Measurements from ENCODE around the gene PDZRN4.

DNA sequence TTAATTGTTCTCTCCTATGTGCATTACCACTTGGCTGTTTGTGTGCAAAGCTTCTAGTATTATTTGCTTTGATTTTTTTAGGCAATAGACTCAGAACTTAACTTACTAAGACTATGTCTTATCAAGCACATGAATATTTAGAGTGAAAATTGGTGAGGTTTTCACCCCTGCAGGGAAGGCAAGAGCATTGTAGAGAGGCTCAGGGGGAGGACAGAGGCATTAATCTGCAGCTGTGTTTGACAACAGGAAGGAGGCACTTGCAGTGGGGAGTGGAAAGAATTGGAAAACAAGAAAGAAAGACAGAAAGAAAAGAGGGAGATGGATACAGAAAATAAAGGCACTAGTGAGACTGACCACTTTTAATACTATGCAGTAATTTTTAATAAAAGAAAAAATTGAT, 431.6 kb downstream of the PDZRN4 start:
- TF ChIP-seq EZH2 (IDR thresholded peaks at IDR 0.05; ENCODE audit: low read depth, unreplicated experiment) (no peak), NANOG (IDR thresholded peaks at IDR 0.05; ENCODE audit: borderline replicate concordance) (no peak), POLR2AphosphoS5 (IDR thresholded peaks at IDR 0.05; ENCODE audit: low read depth) (no peak), JUNB (IDR thresholded peaks at IDR 0.05; ENCODE audit: unreplicated experiment) (no peak), ZNF114 (CRISPR knock-in tag; IDR thresholded peaks at IDR 0.05) (no peak), EZH2phosphoT487 (IDR thresholded peaks at IDR 0.05; ENCODE audit: unreplicated experiment) (no peak), STAT1 (IDR thresholded peaks at IDR 0.05; ENCODE audit: unreplicated experiment) (no peak), CREB1 (CRISPR knock-in tag; IDR thresholded peaks at IDR 0.05; ENCODE audit: low read depth) (no peak), ZNF331 (CRISPR knock-in tag; IDR thresholded peaks at IDR 0.05; ENCODE audit: low read depth) (no peak)
- TF ChIP-seq, protein P1, sequence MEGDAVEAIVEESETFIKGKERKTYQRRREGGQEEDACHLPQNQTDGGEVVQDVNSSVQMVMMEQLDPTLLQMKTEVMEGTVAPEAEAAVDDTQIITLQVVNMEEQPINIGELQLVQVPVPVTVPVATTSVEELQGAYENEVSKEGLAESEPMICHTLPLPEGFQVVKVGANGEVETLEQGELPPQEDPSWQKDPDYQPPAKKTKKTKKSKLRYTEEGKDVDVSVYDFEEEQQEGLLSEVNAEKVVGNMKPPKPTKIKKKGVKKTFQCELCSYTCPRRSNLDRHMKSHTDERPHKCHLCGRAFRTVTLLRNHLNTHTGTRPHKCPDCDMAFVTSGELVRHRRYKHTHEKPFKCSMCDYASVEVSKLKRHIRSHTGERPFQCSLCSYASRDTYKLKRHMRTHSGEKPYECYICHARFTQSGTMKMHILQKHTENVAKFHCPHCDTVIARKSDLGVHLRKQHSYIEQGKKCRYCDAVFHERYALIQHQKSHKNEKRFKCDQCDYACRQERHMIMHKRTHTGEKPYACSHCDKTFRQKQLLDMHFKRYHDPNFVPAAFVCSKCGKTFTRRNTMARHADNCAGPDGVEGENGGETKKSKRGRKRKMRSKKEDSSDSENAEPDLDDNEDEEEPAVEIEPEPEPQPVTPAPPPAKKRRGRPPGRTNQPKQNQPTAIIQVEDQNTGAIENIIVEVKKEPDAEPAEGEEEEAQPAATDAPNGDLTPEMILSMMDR (conservative IDR thresholded peaks at IDR 0.05; ENCODE audit: low read depth in 2 of 2), result no peak
- TF ChIP-seq, protein P2, sequence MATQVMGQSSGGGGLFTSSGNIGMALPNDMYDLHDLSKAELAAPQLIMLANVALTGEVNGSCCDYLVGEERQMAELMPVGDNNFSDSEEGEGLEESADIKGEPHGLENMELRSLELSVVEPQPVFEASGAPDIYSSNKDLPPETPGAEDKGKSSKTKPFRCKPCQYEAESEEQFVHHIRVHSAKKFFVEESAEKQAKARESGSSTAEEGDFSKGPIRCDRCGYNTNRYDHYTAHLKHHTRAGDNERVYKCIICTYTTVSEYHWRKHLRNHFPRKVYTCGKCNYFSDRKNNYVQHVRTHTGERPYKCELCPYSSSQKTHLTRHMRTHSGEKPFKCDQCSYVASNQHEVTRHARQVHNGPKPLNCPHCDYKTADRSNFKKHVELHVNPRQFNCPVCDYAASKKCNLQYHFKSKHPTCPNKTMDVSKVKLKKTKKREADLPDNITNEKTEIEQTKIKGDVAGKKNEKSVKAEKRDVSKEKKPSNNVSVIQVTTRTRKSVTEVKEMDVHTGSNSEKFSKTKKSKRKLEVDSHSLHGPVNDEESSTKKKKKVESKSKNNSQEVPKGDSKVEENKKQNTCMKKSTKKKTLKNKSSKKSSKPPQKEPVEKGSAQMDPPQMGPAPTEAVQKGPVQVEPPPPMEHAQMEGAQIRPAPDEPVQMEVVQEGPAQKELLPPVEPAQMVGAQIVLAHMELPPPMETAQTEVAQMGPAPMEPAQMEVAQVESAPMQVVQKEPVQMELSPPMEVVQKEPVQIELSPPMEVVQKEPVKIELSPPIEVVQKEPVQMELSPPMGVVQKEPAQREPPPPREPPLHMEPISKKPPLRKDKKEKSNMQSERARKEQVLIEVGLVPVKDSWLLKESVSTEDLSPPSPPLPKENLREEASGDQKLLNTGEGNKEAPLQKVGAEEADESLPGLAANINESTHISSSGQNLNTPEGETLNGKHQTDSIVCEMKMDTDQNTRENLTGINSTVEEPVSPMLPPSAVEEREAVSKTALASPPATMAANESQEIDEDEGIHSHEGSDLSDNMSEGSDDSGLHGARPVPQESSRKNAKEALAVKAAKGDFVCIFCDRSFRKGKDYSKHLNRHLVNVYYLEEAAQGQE (IDR thresholded peaks at IDR 0.05; ENCODE audit: unreplicated experiment), result no peak
- TF ChIP-seq, protein P3, sequence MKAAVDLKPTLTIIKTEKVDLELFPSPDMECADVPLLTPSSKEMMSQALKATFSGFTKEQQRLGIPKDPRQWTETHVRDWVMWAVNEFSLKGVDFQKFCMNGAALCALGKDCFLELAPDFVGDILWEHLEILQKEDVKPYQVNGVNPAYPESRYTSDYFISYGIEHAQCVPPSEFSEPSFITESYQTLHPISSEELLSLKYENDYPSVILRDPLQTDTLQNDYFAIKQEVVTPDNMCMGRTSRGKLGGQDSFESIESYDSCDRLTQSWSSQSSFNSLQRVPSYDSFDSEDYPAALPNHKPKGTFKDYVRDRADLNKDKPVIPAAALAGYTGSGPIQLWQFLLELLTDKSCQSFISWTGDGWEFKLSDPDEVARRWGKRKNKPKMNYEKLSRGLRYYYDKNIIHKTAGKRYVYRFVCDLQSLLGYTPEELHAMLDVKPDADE (IDR thresholded peaks at IDR 0.05), result no peak
- TF ChIP-seq, protein P4, sequence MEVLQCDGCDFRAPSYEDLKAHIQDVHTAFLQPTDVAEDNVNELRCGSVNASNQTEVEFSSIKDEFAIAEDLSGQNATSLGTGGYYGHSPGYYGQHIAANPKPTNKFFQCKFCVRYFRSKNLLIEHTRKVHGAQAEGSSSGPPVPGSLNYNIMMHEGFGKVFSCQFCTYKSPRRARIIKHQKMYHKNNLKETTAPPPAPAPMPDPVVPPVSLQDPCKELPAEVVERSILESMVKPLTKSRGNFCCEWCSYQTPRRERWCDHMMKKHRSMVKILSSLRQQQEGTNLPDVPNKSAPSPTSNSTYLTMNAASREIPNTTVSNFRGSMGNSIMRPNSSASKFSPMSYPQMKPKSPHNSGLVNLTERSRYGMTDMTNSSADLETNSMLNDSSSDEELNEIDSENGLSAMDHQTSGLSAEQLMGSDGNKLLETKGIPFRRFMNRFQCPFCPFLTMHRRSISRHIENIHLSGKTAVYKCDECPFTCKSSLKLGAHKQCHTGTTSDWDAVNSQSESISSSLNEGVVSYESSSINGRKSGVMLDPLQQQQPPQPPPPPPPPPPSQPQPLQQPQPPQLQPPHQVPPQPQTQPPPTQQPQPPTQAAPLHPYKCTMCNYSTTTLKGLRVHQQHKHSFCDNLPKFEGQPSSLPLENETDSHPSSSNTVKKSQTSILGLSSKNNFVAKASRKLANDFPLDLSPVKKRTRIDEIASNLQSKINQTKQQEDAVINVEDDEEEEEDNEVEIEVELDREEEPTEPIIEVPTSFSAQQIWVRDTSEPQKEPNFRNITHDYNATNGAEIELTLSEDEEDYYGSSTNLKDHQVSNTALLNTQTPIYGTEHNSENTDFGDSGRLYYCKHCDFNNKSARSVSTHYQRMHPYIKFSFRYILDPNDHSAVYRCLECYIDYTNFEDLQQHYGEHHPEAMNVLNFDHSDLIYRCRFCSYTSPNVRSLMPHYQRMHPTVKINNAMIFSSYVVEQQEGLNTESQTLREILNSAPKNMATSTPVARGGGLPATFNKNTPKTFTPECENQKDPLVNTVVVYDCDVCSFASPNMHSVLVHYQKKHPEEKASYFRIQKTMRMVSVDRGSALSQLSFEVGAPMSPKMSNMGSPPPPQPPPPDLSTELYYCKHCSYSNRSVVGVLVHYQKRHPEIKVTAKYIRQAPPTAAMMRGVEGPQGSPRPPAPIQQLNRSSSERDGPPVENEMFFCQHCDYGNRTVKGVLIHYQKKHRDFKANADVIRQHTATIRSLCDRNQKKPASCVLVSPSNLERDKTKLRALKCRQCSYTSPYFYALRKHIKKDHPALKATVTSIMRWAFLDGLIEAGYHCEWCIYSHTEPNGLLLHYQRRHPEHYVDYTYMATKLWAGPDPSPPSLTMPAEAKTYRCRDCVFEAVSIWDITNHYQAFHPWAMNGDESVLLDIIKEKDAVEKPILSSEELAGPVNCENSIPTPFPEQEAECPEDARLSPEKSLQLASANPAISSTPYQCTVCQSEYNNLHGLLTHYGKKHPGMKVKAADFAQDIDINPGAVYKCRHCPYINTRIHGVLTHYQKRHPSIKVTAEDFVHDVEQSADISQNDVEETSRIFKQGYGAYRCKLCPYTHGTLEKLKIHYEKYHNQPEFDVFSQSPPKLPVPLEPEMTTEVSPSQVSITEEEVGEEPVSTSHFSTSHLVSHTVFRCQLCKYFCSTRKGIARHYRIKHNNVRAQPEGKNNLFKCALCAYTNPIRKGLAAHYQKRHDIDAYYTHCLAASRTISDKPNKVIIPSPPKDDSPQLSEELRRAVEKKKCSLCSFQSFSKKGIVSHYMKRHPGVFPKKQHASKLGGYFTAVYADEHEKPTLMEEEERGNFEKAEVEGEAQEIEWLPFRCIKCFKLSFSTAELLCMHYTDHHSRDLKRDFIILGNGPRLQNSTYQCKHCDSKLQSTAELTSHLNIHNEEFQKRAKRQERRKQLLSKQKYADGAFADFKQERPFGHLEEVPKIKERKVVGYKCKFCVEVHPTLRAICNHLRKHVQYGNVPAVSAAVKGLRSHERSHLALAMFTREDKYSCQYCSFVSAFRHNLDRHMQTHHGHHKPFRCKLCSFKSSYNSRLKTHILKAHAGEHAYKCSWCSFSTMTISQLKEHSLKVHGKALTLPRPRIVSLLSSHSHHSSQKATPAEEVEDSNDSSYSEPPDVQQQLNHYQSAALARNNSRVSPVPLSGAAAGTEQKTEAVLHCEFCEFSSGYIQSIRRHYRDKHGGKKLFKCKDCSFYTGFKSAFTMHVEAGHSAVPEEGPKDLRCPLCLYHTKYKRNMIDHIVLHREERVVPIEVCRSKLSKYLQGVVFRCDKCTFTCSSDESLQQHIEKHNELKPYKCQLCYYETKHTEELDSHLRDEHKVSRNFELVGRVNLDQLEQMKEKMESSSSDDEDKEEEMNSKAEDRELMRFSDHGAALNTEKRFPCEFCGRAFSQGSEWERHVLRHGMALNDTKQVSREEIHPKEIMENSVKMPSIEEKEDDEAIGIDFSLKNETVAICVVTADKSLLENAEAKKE (CRISPR knock-in tag; IDR thresholded peaks at IDR 0.05), result no peak
